ENCODE measurements around the gene PTPN14.

The PTPN14 gene

DNA sequence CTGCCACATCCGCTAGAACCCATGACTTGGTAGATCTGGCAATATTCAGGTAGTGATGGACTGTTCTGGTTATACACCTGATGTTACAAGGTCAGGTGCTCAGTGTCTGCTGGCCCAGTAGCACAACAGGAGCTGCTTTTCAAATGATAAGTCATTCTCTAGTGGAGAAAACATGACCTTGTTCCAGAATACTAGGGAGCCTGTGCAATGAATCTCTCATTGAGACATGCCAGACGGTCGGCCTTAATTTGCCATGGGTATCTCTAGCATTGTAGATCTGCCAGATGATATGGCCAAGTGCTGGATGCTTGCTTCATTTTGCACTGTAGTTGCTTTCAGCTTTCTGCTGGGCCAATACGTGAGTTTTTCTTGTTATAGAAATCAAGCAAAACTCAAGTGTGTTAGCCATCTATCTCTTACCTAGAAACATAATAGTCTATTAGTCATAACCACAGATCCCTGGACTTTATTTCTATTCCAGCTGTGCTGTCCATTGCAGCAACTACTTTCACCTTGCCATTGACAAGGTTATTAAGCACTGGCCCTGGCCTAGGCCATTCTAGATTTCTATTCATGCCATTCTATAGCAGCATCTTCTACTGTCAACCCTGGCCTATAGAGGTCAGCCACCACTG is 37.7 kb upstream of the PTPN14 start:
- no peaks in the 10 kb centered on the region for H3K27me3 ChIP-seq (replicated peaks; ENCODE audit: insufficient read depth, low read length)
- no peaks in the 10 kb centered on the region for H4K20me1 ChIP-seq (ENCODE audit: insufficient read depth, low read length)
- no peak overlapping the region for H3K9ac ChIP-seq (ENCODE audit: low read length)
- H3K79me2 ChIP-seq (ENCODE audit: low read length): no peaks in the 10 kb centered on the region
- H3K9me3 ChIP-seq (replicated peaks; ENCODE audit: insufficient read depth, low read length): no peaks in the 10 kb centered on the region
- no peak overlapping the region for H3K4me2 ChIP-seq (ENCODE audit: low read depth, low read length)
- no peak for DNase-seq
- H3K4me1 ChIP-seq (ENCODE audit: low read length): no peaks in the 10 kb centered on the region
- H3K36me3 ChIP-seq (replicated peaks; ENCODE audit: insufficient read depth, low read length): no peaks in the 10 kb centered on the region
- H3K27ac ChIP-seq (ENCODE audit: low read length): no peak overlapping the region
- H2AFZ ChIP-seq (ENCODE audit: low read length): no peak overlapping the region
- TF ChIP-seq EZH2phosphoT487 (IDR thresholded peaks at IDR 0.05; ENCODE audit: low read length) (no peak), EZH2 (optimal IDR thresholded peaks at IDR 0.05; ENCODE audit: low read depth, low read length) (no peak), CTCF (IDR thresholded peaks at IDR 0.05; ENCODE audit: low read length) (no peak)
- H3K4me3 ChIP-seq (ENCODE audit: low read length): no peak overlapping the region
- no peaks in the 10 kb centered on the region for H3F3A ChIP-seq (ENCODE audit: insufficient read depth, low read length)
- no peaks in the 10 kb centered on the region for H3K9me2 ChIP-seq (replicated peaks; ENCODE audit: insufficient read depth, low read length)

GRCh38 chr1:214587165-214587564 is 35.8 kb upstream of the PTPN14 start:
- Histone ChIP-seq H3K4me3 (ENCODE audit: low read length) (no peak overlapping the region), H3K79me2 (ENCODE audit: low read length) (no peaks in the 10 kb centered on the region), H2AFZ (ENCODE audit: low read length) (no peak overlapping the region), H3F3A (ENCODE audit: insufficient read depth, low read length) (no peaks in the 10 kb centered on the region), H3K36me3 (replicated peaks; ENCODE audit: insufficient read depth, low read length) (no peaks in the 10 kb centered on the region), H3K9me2 (replicated peaks; ENCODE audit: insufficient read depth, low read length) (no peaks in the 10 kb centered on the region), H4K20me1 (ENCODE audit: insufficient read depth, low read length) (no peaks in the 10 kb centered on the region), H3K4me2 (ENCODE audit: low read depth, low read length) (no peak overlapping the region), H3K27ac (ENCODE audit: low read length) (no peak overlapping the region), H3K9me3 (replicated peaks; ENCODE audit: insufficient read depth, low read length) (no peaks in the 10 kb centered on the region), H3K9ac (ENCODE audit: low read length) (no peak overlapping the region), H3K27me3 (replicated peaks; ENCODE audit: insufficient read depth, low read length) (no peaks in the 10 kb centered on the region), H3K4me1 (ENCODE audit: low read length) (no peaks in the 10 kb centered on the region)
- no peak for DNase-seq
- TF ChIP-seq EZH2phosphoT487 (IDR thresholded peaks at IDR 0.05; ENCODE audit: low read length): no peak
- TF ChIP-seq EZH2 (optimal IDR thresholded peaks at IDR 0.05; ENCODE audit: low read depth, low read length): no peak
- TF ChIP-seq CTCF (IDR thresholded peaks at IDR 0.05; ENCODE audit: low read length): no peak

DNA sequence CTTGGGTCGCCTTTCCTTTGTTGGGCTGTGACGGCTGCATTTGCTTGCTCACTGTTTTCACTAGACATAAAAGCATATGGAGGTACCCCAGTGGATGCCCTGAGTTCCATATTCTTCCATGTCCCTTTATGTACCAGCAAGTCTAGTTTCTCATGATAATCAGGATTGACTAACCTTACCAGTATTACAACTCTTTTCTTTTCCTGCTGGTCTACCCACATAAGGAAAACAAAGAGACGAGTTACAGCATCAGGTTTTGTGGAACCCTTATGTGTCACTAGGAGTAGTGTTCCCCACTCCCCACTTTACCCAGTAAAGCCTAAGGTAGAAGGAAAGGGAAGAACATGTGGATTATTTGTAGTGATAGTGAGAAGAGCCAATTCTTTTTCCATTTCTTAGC is 35.2 kb upstream of the PTPN14 start:
- Histone ChIP-seq H3K4me2 (ENCODE audit: low read depth, low read length) (no peak overlapping the region), H4K20me1 (ENCODE audit: insufficient read depth, low read length) (no peaks in the 10 kb centered on the region), H3K27ac (ENCODE audit: low read length) (no peak overlapping the region), H3K9me2 (replicated peaks; ENCODE audit: insufficient read depth, low read length) (no peaks in the 10 kb centered on the region), H2AFZ (ENCODE audit: low read length) (no peak overlapping the region), H3K36me3 (replicated peaks; ENCODE audit: insufficient read depth, low read length) (no peaks in the 10 kb centered on the region), H3K4me3 (ENCODE audit: low read length) (no peak overlapping the region), H3K79me2 (ENCODE audit: low read length) (no peaks in the 10 kb centered on the region), H3K9ac (ENCODE audit: low read length) (no peak overlapping the region), H3K4me1 (ENCODE audit: low read length) (no peaks in the 10 kb centered on the region), H3F3A (ENCODE audit: insufficient read depth, low read length) (no peaks in the 10 kb centered on the region), H3K27me3 (replicated peaks; ENCODE audit: insufficient read depth, low read length) (no peaks in the 10 kb centered on the region), H3K9me3 (replicated peaks; ENCODE audit: insufficient read depth, low read length) (no peaks in the 10 kb centered on the region)
- DNase-seq: no peak
- TF ChIP-seq EZH2phosphoT487 (IDR thresholded peaks at IDR 0.05; ENCODE audit: low read length) (no peak), CTCF (IDR thresholded peaks at IDR 0.05; ENCODE audit: low read length) (no peak), EZH2 (optimal IDR thresholded peaks at IDR 0.05; ENCODE audit: low read depth, low read length) (no peak)
